Ureter (tissue), 1 donor: ENCODE data around the gene FAM20C. TPM values are rescaled to one million over a fixed set of nuclear protein-coding genes. Genes with fewer than 3 reads are reported as not detected.

ENCODE experiments used
- DNase-seq: peaks from one replicate; pipeline ENCODE4 v3.0.0-alpha.2; 2020; ENCODE audit warnings: low spot score
- total RNA-seq: library from RNA; stranded (reverse); gene quantifications from one replicate; pipeline ENCODE4 v1.2.4, GENCODE V29; 2023
- donor health status: DM: yes; HTN: yes; CAD: no.

Gene FAM20C
- total RNA-seq, 1 donor from 2014 or later: 33.8 TPM

DNA sequence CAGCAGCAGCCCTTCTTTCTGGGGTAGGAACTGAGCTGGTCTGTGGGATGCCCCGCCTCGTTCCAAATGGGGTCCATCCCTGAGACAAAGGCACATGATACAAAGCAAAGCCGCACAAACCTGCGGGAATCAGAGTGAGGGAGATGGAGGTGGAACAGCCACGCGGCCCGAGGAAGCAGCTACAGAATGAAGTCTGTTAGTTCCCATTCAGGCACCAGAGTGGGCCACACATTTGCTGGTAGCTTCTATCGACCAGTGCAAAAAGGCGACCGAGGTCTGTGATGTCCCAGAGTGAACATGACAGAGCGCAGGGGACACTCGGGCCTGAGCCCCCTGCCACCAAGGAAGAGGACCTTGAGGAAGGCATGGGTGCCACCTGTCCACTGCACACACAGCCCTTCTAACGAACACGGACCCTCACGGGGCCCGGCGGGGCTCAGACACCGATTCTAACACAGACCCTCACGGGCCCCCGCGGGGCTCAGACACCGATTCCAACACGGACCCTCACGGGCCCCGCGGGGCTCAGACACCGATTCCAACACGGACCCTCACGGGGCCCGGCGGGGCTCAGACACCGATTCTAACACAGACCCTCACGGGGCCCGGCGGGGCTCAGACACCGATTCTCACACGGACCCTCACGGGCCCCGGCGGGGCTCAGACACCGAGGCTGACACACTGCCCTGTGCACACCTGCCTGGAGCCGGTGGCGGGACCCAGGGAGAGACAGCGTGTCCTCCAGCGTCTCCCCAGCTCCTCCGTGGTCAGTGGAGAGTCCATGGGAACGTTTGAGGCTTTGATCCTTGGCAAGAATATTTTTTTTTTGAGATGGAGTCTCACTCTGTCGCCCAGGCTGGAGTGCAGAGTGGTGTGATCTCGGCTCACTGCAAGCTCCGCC, 32.8 kb upstream of the FAM20C start:
- no peak for DNase-seq

DNA sequence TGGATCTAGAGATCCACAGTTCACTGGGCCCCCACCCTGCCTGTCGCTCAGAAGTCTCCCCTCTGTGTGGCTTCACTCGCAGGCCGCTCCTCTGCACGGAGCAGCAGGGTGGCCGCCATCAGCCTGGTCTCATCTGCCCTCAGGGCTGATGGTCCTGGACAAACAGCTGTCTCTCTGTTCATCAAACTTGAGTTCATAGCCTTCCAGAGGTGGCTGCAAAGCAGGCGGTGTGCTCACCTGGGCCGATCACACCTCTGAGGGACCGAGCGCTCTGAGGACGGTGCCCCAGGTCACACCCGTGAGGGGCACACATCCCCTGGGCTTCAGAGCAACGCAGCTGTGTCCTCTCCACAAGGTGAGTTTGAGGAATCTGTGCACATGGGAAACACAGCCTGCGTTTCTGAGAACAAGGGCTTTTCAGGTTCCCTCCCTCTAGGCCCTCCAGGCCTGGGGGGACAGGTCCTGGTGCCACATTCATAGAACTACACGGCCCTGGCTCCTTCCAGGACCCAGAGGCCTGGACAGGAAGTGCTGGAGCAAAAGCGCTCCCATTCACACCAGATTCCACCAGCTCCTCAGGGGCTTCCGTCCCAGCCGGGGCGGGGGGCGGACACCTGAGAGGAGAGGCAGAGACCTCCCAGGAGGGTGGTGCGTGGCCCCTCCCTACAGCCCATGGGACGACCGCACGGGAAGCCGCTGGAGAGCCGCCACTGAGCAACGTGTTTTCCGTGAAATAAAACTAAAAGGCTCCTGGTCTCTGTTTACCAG, 31.2 kb upstream of the FAM20C start:
- no peak for DNase-seq

DNA sequence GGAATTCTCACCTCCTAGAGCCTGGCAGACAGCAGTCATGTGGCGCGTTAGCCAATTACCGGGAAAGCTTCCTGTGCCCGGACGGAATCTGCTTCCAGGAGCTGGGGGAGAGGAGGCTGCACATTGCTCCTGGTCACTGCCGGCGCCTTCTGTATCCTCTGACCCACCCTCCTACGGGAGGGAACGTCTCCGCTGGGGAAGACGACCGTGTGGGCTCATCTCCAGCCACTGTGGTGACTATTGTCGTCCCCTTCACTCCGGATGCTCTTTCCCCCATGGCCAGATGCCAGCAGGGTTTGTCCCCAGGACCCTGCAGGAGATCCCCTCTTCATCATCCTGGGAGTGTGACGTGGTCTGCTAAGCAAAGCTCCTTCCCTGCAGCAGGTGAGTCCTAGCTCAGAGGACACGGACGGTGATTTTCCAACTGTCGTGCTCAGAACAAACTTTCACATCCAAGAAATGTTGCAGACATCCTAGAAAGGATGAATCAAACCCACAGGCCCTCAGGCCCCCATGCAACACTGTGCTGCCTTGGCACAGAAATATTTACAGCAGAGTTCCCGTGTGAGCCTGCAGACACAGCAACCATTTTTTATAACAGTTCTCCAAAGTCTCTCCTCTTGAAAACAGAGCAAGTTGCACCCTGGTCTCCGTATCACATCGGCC, 29.6 kb upstream of the FAM20C start:
- no peak for DNase-seq

DNA sequence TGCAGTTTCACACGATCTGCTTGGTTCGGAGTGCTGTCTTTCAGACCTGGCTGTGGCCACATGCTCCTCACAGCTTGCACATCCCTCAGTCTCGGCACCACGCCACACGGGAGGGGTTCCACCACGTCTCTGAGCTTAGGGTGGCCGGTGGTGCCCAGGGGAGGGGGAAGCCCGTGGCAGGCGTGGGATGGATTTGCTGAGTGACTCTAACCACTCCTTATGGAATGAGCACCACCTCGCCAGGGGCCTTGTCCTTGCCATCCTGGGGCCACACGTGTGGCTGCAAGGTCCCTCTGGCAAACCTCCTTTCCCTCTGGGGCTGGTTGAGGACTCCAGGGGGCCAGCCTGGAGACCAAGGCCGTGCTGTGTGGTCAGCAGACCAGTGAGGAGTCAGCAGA, 29.1 kb upstream of the FAM20C start:
- DNase-seq: no peak

DNA sequence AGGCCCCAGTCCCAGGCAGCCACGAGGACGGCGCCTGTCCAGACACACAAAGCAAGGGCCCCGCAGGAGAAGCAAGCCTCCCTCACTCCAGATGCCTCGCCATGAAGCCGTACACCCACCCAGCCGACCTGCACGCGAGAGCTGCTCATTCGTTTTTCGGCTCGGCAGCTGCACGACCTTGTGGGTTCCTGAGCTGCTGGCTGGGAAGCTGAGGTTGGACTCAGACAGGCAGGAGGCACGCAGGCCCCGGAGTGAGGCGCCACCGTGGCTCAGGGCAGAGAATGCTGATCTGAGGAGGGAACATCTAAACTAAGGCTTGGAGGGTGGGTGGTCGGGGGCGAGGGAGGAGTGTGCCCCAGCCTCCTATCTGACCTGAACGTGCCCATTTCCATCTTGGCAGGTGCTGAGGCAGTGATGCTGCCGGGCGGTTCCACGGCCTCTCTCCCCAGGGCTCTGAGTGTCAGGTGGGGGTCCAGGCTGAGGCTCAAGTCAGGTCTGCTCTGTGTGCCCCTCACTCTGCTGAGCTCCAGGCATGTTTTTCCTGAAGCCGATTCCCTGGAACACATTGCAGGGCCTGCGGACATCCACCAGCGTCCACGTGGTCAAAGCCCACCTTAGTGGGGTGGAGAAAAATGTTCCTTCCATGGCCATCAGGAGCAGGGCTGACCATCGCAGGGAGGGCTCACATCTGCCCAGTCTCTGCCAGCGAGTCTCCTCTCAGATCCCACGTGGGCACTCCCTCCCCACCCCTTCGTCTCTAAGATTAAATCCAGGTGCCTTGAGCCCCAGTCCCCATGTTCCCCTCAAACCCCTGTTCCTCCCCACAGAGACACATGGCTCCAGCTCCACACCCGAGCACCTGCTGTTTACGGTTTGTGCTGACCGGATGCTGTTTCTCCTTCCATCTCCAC, 28.1 kb upstream of the FAM20C start:
- DNase-seq: no peak

DNA sequence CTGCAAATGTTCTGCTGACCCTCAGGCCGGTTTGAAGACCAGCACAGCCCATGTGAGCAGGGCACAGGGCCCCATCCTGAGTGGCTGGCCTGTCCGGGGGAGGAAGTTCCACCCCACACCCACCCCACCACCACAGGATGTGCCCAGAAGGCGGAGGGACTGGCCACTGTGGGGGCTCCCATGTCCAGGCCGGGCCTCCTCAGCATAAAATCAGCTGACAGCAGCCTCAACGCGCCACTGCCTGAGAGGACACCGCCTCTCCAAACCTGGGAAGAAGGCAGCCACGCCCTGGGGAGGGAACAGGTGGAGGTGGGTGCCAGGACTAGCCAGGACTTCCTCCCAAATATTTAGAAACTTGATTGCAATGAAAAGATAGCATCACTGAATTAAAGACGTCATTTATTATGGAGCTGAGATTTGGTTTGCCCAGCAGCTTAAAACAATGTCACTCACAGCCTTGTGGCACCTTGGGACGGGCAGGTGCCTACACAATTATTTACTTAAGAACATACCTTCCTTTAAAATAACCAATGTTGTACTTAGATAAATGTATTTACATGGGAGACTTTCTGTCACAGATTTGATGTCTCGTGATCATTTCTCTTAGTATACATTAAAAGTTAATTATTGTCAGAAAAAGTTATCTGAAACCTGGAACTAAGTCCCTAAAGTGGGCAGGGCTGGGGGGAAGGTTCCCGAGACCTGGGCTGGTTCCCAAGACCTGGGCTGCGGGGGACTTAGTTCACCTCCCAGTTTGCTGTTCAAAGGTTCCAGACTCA, 27.3 kb upstream of the FAM20C start:
- DNase-seq: no peak

DNA sequence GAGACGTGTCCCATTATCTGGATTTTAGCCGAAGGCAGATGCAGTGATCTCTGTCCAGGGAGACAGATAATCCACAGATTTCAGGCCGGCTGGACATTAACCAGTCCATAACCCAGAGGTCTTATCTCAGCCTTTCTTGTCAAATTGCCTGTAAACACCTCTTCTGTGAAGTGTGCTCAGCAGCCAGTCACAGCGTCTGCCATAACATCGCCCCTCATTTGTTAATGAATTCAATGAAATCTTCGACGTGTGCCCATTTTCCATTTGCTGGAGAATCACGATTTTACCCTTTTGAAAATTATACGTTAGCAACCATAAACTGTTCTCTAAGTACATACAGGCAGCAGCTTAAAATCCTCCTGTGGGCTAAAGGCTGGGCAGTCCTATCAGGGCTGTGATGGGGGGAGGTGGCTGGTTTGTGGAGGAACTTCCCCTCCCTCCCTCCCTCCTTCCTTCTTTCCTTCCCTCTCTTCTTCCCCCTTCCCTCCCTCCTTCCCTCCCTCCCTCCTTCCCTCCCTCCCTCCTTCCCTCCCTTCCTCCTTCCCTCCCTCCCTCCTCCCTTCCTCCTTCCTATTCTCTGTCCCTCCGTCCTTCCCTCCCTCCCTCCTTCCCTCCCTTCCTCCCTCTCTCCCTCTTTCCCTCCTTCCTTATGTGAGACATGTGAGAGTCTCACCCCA, 26.6 kb upstream of the FAM20C start:
- no peak for DNase-seq

DNA sequence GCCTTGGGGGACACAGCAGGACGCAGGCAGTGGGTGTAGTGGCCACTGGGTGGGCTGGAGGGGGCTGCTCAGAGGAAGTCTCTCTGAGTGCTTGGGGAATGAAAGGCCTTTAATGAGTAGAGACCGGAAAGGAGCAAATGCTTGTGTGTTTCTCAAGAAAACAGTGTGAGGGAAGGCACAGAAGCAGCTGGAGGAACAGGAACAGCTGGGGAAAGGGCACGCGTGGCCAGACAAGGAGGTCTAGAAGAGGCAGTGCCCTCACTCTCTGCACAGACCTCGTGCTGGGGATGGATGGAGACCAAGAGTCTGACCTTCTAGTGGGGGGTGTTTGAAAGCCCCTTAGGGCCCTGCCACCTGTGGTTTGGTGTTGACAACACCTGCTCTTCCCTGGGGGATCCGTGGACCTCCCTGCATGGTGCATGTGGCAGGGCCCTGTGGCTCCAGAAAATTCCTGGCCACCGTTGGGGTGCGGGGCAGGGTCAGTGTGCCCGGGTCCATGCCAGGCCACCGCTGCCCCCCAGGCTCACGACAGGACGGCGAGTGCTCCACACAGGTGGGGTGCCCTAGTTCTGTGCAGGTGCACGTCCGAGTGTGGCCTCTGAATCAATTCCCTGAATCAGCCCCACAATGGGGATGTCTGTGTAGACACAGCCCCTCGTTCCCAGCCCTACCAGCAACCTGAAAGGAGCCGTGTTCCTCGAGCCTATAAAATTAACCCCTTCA, 25.9 kb upstream of the FAM20C start:
- DNase-seq: no peak

DNA sequence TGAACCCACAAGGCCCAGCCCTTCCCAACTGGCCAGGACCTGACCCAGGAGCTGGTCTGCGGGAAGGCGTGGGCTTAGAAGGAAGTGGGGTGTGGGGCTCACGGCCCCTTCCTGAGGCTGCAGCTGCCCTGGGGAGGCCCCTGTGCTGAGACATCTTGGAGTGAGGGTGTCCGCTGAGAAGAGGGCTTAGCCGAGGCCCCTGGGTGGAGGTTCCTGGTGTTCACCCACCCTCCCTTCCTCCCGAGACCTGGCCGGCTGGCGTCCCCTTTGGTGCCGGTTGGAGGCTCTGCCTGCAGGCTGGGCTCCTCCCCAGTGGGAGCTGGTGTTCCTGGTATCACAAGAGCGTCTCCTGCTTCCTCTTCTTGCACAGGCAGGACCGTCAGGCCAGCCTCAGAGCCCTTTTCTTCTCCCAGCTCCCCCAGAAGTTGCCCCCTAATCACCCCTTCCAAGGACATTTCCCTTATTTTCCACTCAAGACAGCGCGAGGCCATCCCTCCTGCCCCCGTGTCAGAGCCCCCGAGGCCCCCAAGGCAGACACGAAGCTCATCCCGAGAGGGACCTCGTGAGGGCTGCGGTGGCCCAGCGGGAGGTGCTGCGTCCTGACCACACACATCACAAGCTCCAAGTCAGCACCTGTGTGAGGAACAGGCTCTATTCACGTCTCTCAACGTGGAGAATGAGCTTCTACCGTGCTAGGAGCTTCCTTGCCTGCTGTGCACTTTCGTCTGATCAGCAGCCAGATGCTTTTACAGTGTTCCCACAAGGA, 25.1 kb upstream of the FAM20C start:
- DNase-seq: no peak

DNA sequence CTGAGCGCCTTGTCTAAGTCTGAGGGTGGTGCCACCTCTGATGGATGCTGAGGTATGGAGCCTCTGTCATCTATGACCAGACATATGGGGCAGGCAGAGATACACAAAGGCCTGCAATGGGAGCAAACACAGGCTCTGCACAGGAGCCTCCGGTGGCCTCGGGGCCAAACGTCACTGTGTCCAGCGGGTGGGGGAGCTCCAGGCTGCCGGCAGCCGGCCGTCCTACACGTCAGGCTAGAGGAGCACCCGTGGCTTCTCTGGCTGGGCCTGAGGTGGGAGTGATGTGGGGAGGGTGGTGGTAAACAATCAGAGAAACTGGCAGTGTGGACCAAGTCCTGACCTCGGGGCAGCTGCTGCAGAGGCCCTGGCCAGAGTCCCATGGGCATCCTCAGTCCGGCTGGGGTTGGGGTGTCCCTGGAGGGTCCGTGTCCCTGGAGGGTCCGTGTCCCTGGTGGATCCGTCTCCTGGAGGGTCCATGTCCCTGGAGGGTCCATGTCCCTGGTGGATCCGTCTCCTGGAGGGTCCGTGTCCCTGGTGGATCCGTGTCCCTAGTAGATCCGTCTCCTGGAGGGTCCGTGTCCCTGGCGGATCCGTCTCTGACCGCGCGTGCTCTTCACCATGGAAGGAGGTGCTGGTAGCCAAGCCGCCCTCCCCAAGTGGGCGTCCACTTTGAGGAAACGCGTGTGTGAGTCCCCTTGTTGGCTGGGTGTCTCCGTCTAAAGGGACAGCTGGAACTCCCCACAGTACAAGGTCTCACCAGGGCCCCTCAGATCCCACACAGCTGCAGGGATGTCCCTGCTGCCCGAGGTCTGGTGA, 24.2 kb upstream of the FAM20C start:
- no peak for DNase-seq

DNA sequence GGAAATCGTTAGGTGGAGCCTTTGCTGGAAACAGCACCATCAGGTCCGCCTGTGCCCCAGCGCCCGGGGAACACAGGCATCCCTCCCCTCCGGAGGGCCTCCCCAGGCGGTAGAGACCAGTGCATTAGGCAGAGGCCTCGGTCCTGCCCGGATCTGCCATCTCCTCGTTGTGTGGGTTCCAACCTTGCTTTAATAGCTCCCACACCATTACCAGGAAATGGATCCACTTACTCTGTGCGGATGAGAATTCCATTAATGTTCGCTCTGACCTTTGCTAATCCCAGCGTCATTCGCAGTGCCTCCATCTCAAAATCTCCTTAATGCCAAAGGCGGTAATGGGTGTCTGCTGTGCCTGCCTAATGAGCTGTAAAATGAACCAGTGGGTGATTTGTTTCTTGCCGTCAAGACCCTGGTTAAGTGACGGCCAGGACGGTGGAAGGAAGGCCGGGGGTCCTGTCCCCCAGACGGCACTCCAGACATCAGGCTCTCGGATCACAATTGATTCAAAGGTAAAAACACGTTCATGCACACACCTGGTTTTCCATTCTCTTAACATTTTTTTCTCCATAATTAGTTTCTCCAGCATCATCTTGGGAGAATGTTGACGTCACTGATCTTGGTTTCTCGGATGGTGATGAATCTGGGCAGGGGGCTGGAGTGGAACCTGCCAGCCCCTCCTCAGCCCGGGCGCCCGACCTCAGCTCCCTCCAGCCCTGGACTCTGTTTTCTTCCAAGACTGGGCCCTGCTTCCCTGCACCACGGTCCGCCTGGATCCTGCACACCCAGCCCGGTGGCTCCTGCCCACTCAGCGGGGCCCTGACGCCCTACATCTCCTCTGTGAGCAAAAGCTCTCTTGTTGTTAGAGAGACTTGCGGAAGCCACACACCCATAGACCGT, 22.8 kb upstream of the FAM20C start:
- DNase-seq: no peak

DNA sequence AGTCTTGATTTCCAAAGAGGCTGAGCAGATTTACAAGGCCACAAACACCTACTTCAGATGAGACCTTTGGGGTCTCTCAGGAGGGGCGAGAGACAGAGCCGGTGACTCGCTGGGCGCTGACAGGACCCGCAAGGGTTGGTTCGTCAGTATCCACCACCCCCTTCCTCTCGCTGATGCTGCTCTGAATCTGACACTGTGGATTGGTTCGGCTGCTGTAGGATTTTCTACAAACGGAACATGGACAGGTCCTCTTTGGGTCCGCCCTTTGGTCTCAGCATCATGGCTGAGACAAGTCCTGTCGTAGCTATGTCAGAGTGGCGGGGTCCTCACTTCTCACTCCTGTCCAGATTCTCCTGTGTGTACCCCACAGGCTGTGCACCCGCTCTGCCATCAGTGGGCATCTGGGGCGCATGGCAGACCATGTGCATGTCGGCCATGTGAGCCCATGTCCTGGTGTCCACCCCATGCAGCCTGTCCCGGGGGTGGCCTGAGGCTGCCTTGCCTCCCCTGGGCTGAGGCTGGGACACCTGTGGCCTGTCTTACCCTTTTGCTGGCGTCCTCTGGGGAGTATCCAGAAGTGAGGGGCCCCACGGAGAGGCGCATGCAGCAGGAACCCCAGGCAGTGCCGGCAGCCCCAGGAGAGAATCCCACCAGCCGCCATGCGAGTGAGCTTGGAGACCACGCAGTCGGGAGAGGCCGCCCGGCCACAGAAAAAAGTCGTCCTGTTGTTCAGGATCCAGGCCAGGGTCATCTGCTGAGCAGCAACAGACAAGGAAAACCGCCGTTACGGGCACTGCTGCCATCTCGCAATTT, 21.6 kb upstream of the FAM20C start:
- no peak for DNase-seq

DNA sequence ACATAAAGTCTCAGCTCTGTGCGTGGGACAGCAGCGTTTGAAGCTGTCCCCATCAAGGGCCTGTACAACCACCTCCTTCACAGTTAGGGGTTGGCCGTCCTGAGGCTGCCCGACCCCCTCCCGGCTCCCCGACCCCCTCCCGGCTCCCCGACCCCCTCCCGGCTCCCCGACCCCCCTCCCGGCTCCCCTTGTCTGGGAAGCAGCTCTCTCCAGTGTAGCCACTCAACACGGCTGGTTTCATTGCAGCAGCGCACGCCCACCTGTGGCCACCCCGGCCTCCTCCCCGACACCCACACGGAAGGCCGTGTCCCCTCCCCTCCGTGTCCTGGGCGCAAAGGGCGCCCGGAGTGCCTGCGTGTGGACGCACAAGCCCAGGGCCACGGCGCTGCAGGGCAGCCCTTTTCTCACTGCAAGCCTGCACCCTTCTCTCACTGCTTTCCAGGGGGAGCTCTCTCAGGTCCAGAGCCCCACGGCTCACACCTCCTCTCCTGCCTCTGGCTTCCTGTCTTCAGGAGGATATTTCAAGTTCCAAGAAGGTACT, 20.9 kb upstream of the FAM20C start:
- no peak for DNase-seq

DNA sequence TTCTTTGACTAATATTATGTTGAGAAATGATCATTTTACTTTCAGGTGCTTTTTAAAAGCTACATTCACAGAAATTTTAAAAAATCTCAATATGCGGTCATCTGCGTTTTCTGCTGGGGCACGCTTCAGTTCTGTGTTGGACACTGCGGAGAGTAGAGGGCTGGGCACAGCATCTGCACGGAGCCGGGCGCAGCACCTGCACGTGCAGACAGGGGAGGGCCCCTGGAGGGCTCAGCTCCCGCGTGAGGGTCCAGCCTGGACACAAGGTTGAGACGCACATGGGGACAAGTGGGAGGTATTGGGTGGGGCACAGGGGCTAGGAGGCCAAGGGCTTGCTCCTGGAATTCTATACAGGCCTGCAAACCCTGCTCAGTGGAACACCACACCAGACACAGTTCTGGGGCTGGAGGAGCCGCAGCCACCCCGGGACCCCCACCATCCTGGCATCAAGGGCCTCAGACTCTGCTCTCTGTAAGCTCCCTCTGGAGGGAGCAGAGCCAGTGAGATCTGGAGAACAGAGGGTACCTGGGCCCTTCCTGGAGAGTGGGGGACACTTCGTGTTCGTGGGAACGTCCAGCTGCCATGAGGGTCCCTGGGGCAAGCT, 20.4 kb upstream of the FAM20C start:
- no peak for DNase-seq
